Urothelium cell line (cell line): ENCODE measurements around the gene TNC.
"Not testable (repeated sequence)": the region's sequence is repeated elsewhere in the genome, so short reads cannot be mapped to it uniquely, and the experiment has no call there.

Experiments used
- DNase-seq: peaks from one replicate; pipeline ENCODE4 v3.0.0; 2011; ENCODE audit warnings: low spot score, mixed read lengths
- FAIRE-seq: peaks from 2 replicates; lab custom pipeline; 2011; peaks lifted over from hg19 to GRCh38; lab: Jason Lieb, UNC

Gene TNC

GRCh38 chr9:115135821-115136778 is 18.1 kb upstream of the TNC start:
- DNase-seq (no peak), FAIRE-seq (no peak)

GRCh38 chr9:115134941-115135340 is 17.0 kb upstream of the TNC start:
- no peak for FAIRE-seq

GRCh38 chr9:115133649-115134048 is 15.7 kb upstream of the TNC start:
- FAIRE-seq (no peak), DNase-seq (no peak)

More at GRCh38 chr9:115134941-115135340, 17.0 kb upstream of the TNC start:
- DNase-seq, result no peak

GRCh38 chr9:115132648-115133047 is 14.7 kb upstream of the TNC start:
- FAIRE-seq, result no peak

GRCh38 chr9:115130176-115130575 is 12.2 kb upstream of the TNC start:
- DNase-seq (no peak), FAIRE-seq (no peak)

More at GRCh38 chr9:115132648-115133047, 14.7 kb upstream of the TNC start:
- DNase-seq, result no peak

- not testable (repeated sequence) for DNase-seq, FAIRE-seq
These were observed 10.8 kb upstream of the TNC start for GRCh38 chr9:115128726-115129125.

GRCh38 chr9:115127191-115127817 is 9.3 kb upstream of the TNC start:
- FAIRE-seq (no peak), DNase-seq (no peak)

GRCh38 chr9:115126404-115126803 is 8.4 kb upstream of the TNC start:
- DNase-seq (no peak), FAIRE-seq (no peak)

DNA sequence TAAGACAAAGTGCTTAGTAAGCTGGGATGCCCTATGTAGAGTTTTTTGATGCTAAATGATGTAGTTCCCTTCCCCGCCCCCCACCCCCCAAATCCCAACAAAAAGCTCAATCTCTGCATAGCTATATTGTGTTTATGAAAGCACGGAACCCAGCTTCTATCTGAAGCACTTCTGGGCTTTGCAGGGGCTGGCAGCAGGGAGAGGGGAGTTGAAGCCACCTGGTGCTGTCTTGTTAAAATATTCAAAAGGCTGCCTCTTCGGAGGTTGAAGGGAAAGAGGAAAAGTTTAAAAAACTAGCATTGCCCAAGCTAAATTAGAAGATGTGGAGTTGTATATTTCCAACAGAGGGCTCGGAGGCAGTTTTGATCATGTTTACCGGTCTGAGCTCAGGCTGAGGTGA is 5.0 kb upstream of the TNC start:
- FAIRE-seq, result no peak
- no peak for DNase-seq

DNA sequence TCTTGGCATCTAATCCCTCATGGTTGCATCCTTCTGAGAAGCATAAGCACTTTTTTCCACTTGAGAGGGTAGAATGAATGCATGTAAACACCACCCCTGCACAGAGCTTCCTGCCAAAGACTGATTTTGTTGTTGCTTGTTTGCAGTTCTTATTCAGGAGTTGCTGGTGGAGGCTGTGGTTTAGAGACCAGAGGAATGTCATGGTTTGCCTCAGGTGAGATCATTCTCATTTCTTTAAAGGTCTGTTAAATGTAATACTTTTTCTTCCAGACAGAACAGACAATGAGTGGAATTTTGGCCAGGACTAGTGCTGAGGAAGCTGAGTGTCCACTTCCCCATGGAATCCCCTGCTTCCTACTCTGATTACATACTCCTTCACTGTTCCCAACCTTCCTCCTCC is 3.2 kb upstream of the TNC start:
- FAIRE-seq (no peak), DNase-seq (peak; percentile 31)

GRCh38 chr9:115118879-115119218 is 892 bp upstream of the TNC start:
- peak; percentile 79 for DNase-seq
- FAIRE-seq, result no peak

- DNase-seq, result no peak
- no peak for FAIRE-seq
These were observed 1.3 kb downstream of the TNC start for GRCh38 chr9:115116421-115117284.

- FAIRE-seq (no peak), DNase-seq (no peak)
These were observed 2.0 kb downstream of the TNC start for GRCh38 chr9:115115924-115116323.

- FAIRE-seq (no peak), DNase-seq (no peak)
These were observed 2.7 kb downstream of the TNC start for GRCh38 chr9:115115117-115115880.

- FAIRE-seq, result no peak
- no peak for DNase-seq
These were observed 3.4 kb downstream of the TNC start for GRCh38 chr9:115114546-115114945.

DNA sequence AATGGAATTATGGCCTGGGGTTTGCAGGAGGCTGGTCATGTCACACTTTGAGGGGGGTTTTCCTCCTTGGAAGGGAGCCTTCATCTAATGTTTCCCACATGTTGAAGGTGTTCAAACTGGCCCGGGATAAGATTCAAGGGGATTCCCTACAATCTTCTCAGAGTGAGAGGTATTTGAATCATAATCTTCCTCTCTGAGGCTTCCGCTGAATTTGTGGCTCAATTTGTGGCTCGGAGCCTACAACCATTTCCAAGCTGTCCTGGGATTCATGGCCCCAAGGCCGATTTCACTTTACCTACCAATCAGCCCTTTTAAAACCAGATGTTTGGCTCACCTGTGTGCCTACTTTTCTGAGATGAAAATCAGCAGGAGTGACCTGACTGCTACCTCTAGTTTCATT is 3.9 kb downstream of the TNC start:
- no peak for DNase-seq

GRCh38 chr9:115111874-115112273 is 6.1 kb downstream of the TNC start:
- FAIRE-seq, result no peak
- no peak for DNase-seq

More for the DNA sequence above, 3.9 kb downstream of the TNC start:
- no peak for FAIRE-seq

GRCh38 chr9:115109486-115109885 is 8.5 kb downstream of the TNC start:
- peak; percentile 37 for DNase-seq
- FAIRE-seq, result no peak

DNA sequence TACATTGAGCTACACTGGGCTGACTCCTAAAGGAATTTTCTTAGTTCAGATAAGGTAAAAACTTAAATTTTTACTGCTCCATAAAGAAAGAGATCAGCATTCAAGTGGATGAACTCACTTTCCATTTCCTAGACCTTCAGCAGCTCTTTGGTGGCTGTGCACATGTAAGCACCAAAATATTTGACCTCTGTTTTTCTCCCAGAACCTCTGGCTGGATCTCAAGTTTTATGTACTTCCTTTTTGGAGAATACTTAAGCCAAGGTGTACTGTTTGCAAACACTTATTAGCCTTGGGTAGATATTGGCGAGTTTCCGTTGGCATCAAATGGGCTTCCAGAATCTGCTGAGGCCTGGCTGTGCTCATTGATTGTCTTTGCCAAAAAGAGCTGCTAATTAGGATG is 10.3 kb downstream of the TNC start:
- FAIRE-seq (no peak), DNase-seq (no peak)

GRCh38 chr9:115106642-115107041 is 11.3 kb downstream of the TNC start:
- FAIRE-seq (no peak), DNase-seq (no peak)
